ENCODE results near the gene SLC5A2. TPM values are rescaled to one million over a fixed set of nuclear protein-coding genes. Genes with fewer than 3 reads are reported as not detected.
"Not testable (repeated sequence)": the region's sequence is repeated elsewhere in the genome, so short reads cannot be mapped to it uniquely, and the experiment has no call there.

SLC5A2 gene
- total and polyA plus RNA-seq, 2 experiments from 2014 or later, result 2.5 to 12.7 TPM

DNA sequence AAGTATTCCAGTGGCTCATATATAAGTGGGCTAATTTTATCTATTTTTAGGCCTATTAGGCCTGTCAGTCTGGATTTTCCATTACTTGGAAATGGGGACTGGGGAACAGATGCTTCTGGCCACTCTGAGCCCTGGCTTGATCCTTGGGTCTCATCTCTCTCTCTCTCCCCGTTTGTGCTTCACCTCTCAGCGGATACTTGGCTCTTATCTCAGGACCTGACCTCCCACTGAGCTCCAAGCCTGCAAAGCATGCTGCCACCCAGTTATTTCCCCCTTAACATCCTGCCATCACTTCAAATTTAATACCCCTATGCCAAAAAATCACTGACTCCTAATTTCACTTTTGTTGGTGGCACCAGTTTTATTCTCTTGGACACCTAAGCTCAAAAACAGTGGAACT, 44.5 kb upstream of the SLC5A2 start:
- Histone ChIP-seq H2AFZ (no peak overlapping the region), H4K20me1 (ENCODE audit: insufficient read depth, poor library complexity, severe bottlenecking) (no peaks in the 10 kb centered on the region), H3K9me2 (replicated peaks; ENCODE audit: insufficient read depth) (no peaks in the 10 kb centered on the region), H3K36me3 (replicated peaks; ENCODE audit: insufficient read depth, low read depth) (no peaks in the 10 kb centered on the region), H3K4me3 (no peak overlapping the region), H3K27me3 (no peaks in the 10 kb centered on the region), H3K4me1 (ENCODE audit: insufficient read depth) (peaks cover 4% of the 10 kb centered on the region), H3K79me2 (no peaks in the 10 kb centered on the region), H3K4me2 (no peak overlapping the region), H3K9me3 (ENCODE audit: low read depth) (no peaks in the 10 kb centered on the region), H3K27ac (no peak overlapping the region)
- no peak for DNase-seq (ENCODE audit: low spot score)
- WGBS (ENCODE audit: low lambda C conversion rate, missing lambda C conversion rate), result 18% methylated on average over 2 of the region's 2 CpGs
- no peak for TF ChIP-seq EZH2phosphoT487 (IDR thresholded peaks at IDR 0.05; ENCODE audit: low read depth, severe bottlenecking, unreplicated experiment)
- TF ChIP-seq, protein P1, sequence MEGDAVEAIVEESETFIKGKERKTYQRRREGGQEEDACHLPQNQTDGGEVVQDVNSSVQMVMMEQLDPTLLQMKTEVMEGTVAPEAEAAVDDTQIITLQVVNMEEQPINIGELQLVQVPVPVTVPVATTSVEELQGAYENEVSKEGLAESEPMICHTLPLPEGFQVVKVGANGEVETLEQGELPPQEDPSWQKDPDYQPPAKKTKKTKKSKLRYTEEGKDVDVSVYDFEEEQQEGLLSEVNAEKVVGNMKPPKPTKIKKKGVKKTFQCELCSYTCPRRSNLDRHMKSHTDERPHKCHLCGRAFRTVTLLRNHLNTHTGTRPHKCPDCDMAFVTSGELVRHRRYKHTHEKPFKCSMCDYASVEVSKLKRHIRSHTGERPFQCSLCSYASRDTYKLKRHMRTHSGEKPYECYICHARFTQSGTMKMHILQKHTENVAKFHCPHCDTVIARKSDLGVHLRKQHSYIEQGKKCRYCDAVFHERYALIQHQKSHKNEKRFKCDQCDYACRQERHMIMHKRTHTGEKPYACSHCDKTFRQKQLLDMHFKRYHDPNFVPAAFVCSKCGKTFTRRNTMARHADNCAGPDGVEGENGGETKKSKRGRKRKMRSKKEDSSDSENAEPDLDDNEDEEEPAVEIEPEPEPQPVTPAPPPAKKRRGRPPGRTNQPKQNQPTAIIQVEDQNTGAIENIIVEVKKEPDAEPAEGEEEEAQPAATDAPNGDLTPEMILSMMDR (IDR thresholded peaks at IDR 0.05; ENCODE audit: poor library complexity), result no peak
- no peak for TF ChIP-seq EZH2 (IDR thresholded peaks at IDR 0.05; ENCODE audit: borderline replicate concordance)

DNA sequence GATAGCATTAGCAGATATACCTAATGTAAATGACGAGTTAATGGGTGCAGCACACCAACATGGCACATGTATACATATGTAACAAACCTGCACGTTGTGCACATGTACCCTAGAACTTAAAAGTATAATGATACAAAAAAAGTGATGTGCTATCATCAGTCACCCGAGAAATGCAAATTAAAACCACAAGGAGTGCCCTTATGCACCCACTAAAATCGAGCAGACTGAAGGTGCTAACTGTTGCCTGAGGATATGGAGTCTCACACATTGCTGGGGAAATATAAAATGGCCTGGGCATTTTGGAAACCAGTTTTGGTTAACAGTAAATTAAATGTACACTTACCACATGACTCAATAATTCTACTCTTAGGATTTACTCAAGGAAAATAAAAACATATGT, 43.9 kb upstream of the SLC5A2 start:
- DNase-seq (ENCODE audit: low spot score); H3K9me3 ChIP-seq (ENCODE audit: low read depth); H3K27me3 ChIP-seq; H3K9me2 ChIP-seq (replicated peaks; ENCODE audit: insufficient read depth); H3K4me3 ChIP-seq; H3K27ac ChIP-seq; H3K36me3 ChIP-seq (replicated peaks; ENCODE audit: insufficient read depth, low read depth); H3K4me2 ChIP-seq; H3K79me2 ChIP-seq; H2AFZ ChIP-seq; H3K4me1 ChIP-seq (ENCODE audit: insufficient read depth); H4K20me1 ChIP-seq (ENCODE audit: insufficient read depth, poor library complexity, severe bottlenecking): not testable (repeated sequence)
- WGBS (ENCODE audit: low lambda C conversion rate, missing lambda C conversion rate), result 72% methylated on average over 4 of the region's 4 CpGs

DNA sequence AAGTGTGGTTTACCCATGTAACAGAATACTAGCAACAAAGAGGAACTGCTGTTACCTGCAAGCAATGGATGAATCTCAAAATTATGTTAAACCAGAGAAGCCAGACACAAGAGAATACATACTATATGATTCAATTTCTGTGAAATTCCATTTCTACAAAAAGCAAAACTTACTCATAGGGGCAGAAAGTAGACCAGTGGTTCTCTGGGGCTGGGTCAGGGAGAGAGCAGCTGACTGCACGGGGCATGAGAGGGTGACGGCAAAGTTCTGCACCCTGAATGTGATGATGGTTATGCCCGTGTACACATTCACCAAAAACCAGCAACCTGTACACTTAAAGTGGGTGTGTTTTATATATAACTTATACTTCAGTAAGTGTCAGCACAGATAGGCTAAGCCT, 43.4 kb upstream of the SLC5A2 start:
- DNase-seq (ENCODE audit: low spot score), result no peak
- H3K79me2 ChIP-seq, result no peaks in the 10 kb centered on the region
- no peak overlapping the region for H3K27ac ChIP-seq
- no peak overlapping the region for H2AFZ ChIP-seq
- H4K20me1 ChIP-seq (ENCODE audit: insufficient read depth, poor library complexity, severe bottlenecking), result no peaks in the 10 kb centered on the region
- no peaks in the 10 kb centered on the region for H3K27me3 ChIP-seq
- H3K4me1 ChIP-seq (ENCODE audit: insufficient read depth), result peaks cover 4% of the 10 kb centered on the region
- H3K9me3 ChIP-seq (ENCODE audit: low read depth), result no peaks in the 10 kb centered on the region
- 92% methylated on average over 3 of the region's 3 CpGs for WGBS (ENCODE audit: low lambda C conversion rate, missing lambda C conversion rate)
- TF ChIP-seq EZH2phosphoT487 (IDR thresholded peaks at IDR 0.05; ENCODE audit: low read depth, severe bottlenecking, unreplicated experiment) (no peak), EZH2 (IDR thresholded peaks at IDR 0.05; ENCODE audit: borderline replicate concordance) (no peak)
- H3K4me3 ChIP-seq, result no peak overlapping the region
- H3K9me2 ChIP-seq (replicated peaks; ENCODE audit: insufficient read depth), result no peaks in the 10 kb centered on the region
- H3K36me3 ChIP-seq (replicated peaks; ENCODE audit: insufficient read depth, low read depth), result no peaks in the 10 kb centered on the region
- H3K4me2 ChIP-seq, result no peak overlapping the region

DNA sequence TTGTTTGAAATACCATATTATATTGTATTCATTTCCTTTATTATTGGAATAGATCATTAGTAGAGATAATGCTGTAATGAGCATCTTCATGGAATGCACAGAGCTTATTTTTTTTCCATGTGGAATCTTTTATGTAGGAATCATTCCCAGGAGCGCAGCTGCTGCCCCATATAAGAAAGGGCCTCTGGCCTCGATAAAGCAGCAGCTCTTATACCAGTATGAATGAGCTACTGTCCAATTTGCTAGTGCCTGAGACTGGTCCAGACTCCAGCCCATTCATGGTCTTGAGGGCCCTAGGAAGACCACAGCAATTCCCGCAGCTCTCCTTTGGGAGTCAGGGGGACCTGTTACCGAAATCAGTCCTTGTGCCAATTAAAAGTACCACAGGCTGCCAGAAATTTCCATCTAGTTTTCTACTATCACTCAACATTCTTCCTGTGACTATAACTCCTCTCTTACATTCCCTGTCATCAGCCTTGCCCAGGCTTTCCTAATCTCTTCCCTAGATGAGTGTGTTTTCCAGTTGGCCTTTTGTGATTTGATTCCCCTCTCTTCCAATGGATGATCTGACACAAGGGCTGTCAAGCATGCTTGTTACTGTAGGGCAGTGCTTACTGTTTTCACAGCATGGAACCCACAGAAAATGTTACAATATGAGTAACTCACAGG, 42.3 kb upstream of the SLC5A2 start:
- WGBS (ENCODE audit: low lambda C conversion rate, missing lambda C conversion rate), result 84% methylated on average over 4 of the region's 4 CpGs
- Histone ChIP-seq H3K27ac (no peak overlapping the region), H3K4me1 (ENCODE audit: insufficient read depth) (peaks cover 4% of the 10 kb centered on the region)

More for the DNA sequence above, 42.3 kb upstream of the SLC5A2 start:
- Histone ChIP-seq H3K4me2 (no peak overlapping the region), H3K4me3 (no peak overlapping the region), H2AFZ (no peak overlapping the region), H4K20me1 (ENCODE audit: insufficient read depth, poor library complexity, severe bottlenecking) (no peaks in the 10 kb centered on the region), H3K27me3 (no peaks in the 10 kb centered on the region), H3K79me2 (no peaks in the 10 kb centered on the region), H3K9me3 (ENCODE audit: low read depth) (no peaks in the 10 kb centered on the region), H3K36me3 (replicated peaks; ENCODE audit: insufficient read depth, low read depth) (no peaks in the 10 kb centered on the region), H3K9me2 (replicated peaks; ENCODE audit: insufficient read depth) (no peaks in the 10 kb centered on the region)
- DNase-seq (ENCODE audit: low spot score), result no peak
- TF ChIP-seq, protein P1 (IDR thresholded peaks at IDR 0.05; ENCODE audit: poor library complexity), result no peak
- TF ChIP-seq EZH2phosphoT487 (IDR thresholded peaks at IDR 0.05; ENCODE audit: low read depth, severe bottlenecking, unreplicated experiment) (no peak), EZH2 (IDR thresholded peaks at IDR 0.05; ENCODE audit: borderline replicate concordance) (no peak)
